Panc1 (cell line): ENCODE data around the gene STOX2. TPM values are rescaled to one million over a fixed set of nuclear protein-coding genes. Genes with fewer than 3 reads are reported as not detected.

Source experiments
- ATAC-seq: fragments of 200-7000 bp; cut with Tn5 transposase; 2 replicates; pipeline ENCODE4 v1.9.1; 2020; ENCODE audit warnings: mild to moderate bottlenecking, moderate library complexity
- BruUV-seq: library from RNA; stranded (reverse); fragments of 400-500 nt; replicated peaks from 2 replicates; lab custom pipeline; 2021; lab: Mats Ljungman, UMichigan
- CTCF ChIA-PET: fragments of 300-600 bp; sonication (Branson Sonifier 250); formaldehyde crosslinking; loops from one replicate; lab custom pipeline; 2022; ENCODE audit warnings: antibody characterized with exemption; lab: Charles Lee
- POLR2A ChIA-PET: fragments of 300-600 bp; sonication (Branson Sonifier 250); formaldehyde crosslinking; loops from one replicate; lab custom pipeline; 2022; ENCODE audit warnings: antibody characterized with exemption; lab: Charles Lee
- DNase-seq: peaks from one replicate; pipeline ENCODE4 v3.0.0-alpha.2; 2010; ENCODE audit warnings: low read depth, low spot score
- H3K27ac ChIP-seq: 2 replicates; pipeline ENCODE4 v1.5.1; 2011; ENCODE audit warnings: mild to moderate bottlenecking, low read length, inconsistent platforms
- H3K27me3 ChIP-seq: fragments of 200-500 bp; sonication (Bioruptor generic); 2 replicates; pipeline ENCODE4 v1.6.0; 2014; ENCODE audit warnings: low read length, inconsistent platforms; ENCODE audit not compliant: control insufficient read depth, insufficient read depth
- H3K36me3 ChIP-seq: fragments of 200-500 bp; sonication (Bioruptor generic); 2 replicates; pipeline ENCODE4 v1.5.1; 2014; ENCODE audit warnings: inconsistent platforms, mild to moderate bottlenecking, low read length, moderate library complexity; ENCODE audit not compliant: control insufficient read depth, insufficient read depth
- H3K4me1 ChIP-seq: 2 replicates; pipeline ENCODE4 v1.5.1; 2011; ENCODE audit warnings: inconsistent platforms, mild to moderate bottlenecking, low read length, moderate library complexity; ENCODE audit not compliant: control insufficient read depth, insufficient read depth
- H3K4me3 ChIP-seq, 2 experiments: 2 replicates each; pipeline ENCODE4 v1.5.1; 2011 to 2012; ENCODE audit warnings: low read depth in 2 of 2, low read length in 2 of 2, mild to moderate bottlenecking in 2 of 2, inconsistent platforms in 1 of 2, moderate library complexity in 1 of 2
- H3K9me3 ChIP-seq: fragments of 200-500 bp; sonication (Bioruptor generic); 2 replicates; pipeline ENCODE4 v1.5.1; 2014; ENCODE audit warnings: low read depth, mild to moderate bottlenecking, inconsistent platforms, low read length, moderate library complexity; ENCODE audit not compliant: control insufficient read depth, insufficient read depth
- CTCF ChIP-seq: fragments of 450-650 bp; IDR thresholded peaks from 2 replicates; pipeline ENCODE4 v1.5.1; 2017; ENCODE audit warnings: mild to moderate bottlenecking
- POLR2AphosphoS5 ChIP-seq: IDR thresholded peaks from 2 replicates; pipeline ENCODE4 v1.6.1; 2012; ENCODE audit warnings: mild to moderate bottlenecking, low read depth, low read length, moderate library complexity
- REST ChIP-seq, 2 experiments: IDR thresholded peaks; 2 replicates each; pipeline ENCODE4 v1.6.1; 2011 to 2012; ENCODE audit warnings: low read depth in 2 of 2, control low read depth in 1 of 2, low read length in 1 of 2, mild to moderate bottlenecking in 1 of 2, moderate library complexity in 1 of 2; ENCODE audit not compliant: insufficient read depth in 1 of 2
- SIN3A ChIP-seq: IDR thresholded peaks from 2 replicates; pipeline ENCODE4 v1.6.1; 2012; ENCODE audit warnings: low read depth, mild to moderate bottlenecking, low read length, moderate library complexity, borderline replicate concordance; ENCODE audit not compliant: insufficient read depth
- TCF7L2 ChIP-seq: IDR thresholded peaks from 2 replicates; pipeline ENCODE4 v1.6.1; 2011; ENCODE audit warnings: mild to moderate bottlenecking, low read depth, low read length, inconsistent platforms
- in situ Hi-C: cut with HindIII; loops from 2 replicates; pipeline ENCODE4 v1.10.0; 2016; ENCODE audit warnings: low sequenced_read_pairs, low pct_unique_long_range_greater_than_20kb
- intact Hi-C: fragments of 100-400 bp; cut with micrococcal nuclease; formaldehyde crosslinking; loops from one replicate; pipeline ENCODE4 v1.10.0; 2022; ENCODE audit not compliant: unreplicated experiment
- total RNA-seq: library from RNA; stranded (reverse); gene quantifications from one replicate; pipeline ENCODE4 v1.2.1, GENCODE V29; 2021; ENCODE audit not compliant: unreplicated experiment

The STOX2 gene
- total RNA-seq, 1 experiment from 2014 or later = 10.6 TPM

- Histone ChIP-seq H3K4me1 (no peaks in the 10 kb centered on the region), H3K36me3 (no peaks in the 10 kb centered on the region), H3K9me3 (no peaks in the 10 kb centered on the region), H3K27ac (no peak overlapping the region), H3K4me3 (no peak overlapping the region), H3K27me3 (no peaks in the 10 kb centered on the region)
- ChIA-PET POLR2A (no interaction called here), CTCF (no interaction called here)
- intact Hi-C loops (no loop called here), in situ Hi-C loops (no loop called here)
- DNase-seq = no peak
- ATAC-seq = no peak
- TF ChIP-seq POLR2AphosphoS5 (no peak), TCF7L2 (no peak), CTCF (no peak), REST (IDR thresholded peaks at IDR 0.05; ENCODE audit: insufficient read depth in 1 of 2, low read depth in 2 of 2, low read length in 1 of 2) (no peak)
- no TSS peak for BruUV-seq
Observed at GRCh38 chr4:183878251-183878970, 26.7 kb upstream of the STOX2 start.

GRCh38 chr4:183885205-183885720 is 19.8 kb upstream of the STOX2 start:
- DNase-seq (no peak), ATAC-seq (no peak)
- in situ Hi-C loops (no loop called here), intact Hi-C loops (no loop called here)
- Histone ChIP-seq H3K27me3 (no peaks in the 10 kb centered on the region), H3K4me1 (no peaks in the 10 kb centered on the region), H3K9me3 (no peaks in the 10 kb centered on the region), H3K27ac (no peak overlapping the region), H3K4me3 (no peak overlapping the region), H3K36me3 (no peaks in the 10 kb centered on the region)
- ChIA-PET POLR2A (no interaction called here), CTCF (no interaction called here)
- no TSS peak for BruUV-seq
- TF ChIP-seq SIN3A = no peak
- no peak for TF ChIP-seq CTCF
- TF ChIP-seq REST (IDR thresholded peaks at IDR 0.05; ENCODE audit: insufficient read depth in 1 of 2, low read depth in 2 of 2, low read length in 1 of 2) = no peak
- TF ChIP-seq TCF7L2 = no peak
